Neuronal stem cell (in vitro differentiated cells): ENCODE results near the gene ADAMTSL1.
A peak's percentile ranks its signal among the peaks of the same experiment; 100 is the strongest.
"Not testable (repeated sequence)": the region's sequence is repeated elsewhere in the genome, so short reads cannot be mapped to it uniquely, and the experiment has no call there.

Experiments
- DNase-seq: peaks from one replicate; pipeline ENCODE4 v3.0.0-alpha.2; 2013; ENCODE audit warnings: low spot score
- H2AFZ ChIP-seq: one replicate; pipeline ENCODE4 v1.6.1; 2013; ENCODE audit warnings: mild to moderate bottlenecking, low read length, inconsistent platforms
- H2AK5ac ChIP-seq: 2 replicates; pipeline ENCODE4 v1.6.1; 2013; ENCODE audit warnings: low read depth, mild to moderate bottlenecking, inconsistent platforms, low read length, moderate library complexity, mixed read lengths
- H2BK120ac ChIP-seq: 2 replicates; pipeline ENCODE4 v1.6.1; 2013; ENCODE audit warnings: low read depth, mild to moderate bottlenecking, inconsistent platforms, low read length, moderate library complexity, mixed read lengths
- H2BK12ac ChIP-seq: one replicate; pipeline ENCODE4 v1.6.1; 2013; ENCODE audit warnings: low read length, inconsistent platforms
- H2BK15ac ChIP-seq: 2 replicates; pipeline ENCODE4 v1.6.1; 2013; ENCODE audit warnings: mild to moderate bottlenecking, low read length, inconsistent platforms, mixed read lengths
- H2BK5ac ChIP-seq: one replicate; pipeline ENCODE4 v1.6.1; 2013; ENCODE audit warnings: inconsistent platforms, mild to moderate bottlenecking, low read length, moderate library complexity
- H3K14ac ChIP-seq: one replicate; pipeline ENCODE4 v1.6.1; 2013; ENCODE audit warnings: low read length, inconsistent platforms
- H3K18ac ChIP-seq: 2 replicates; pipeline ENCODE4 v1.6.1; 2013; ENCODE audit warnings: low read length, inconsistent platforms
- H3K23ac ChIP-seq: 2 replicates; pipeline ENCODE4 v1.6.1; 2013; ENCODE audit warnings: low read depth, mild to moderate bottlenecking, mixed read lengths, low read length, inconsistent platforms; ENCODE audit not compliant: poor library complexity
- H3K27ac ChIP-seq: replicated peaks from 3 replicates; pipeline ENCODE4 v1.5.1; 2013; ENCODE audit warnings: low read length, inconsistent platforms
- H3K27me3 ChIP-seq, 3 experiments: 2 replicates each; pipeline ENCODE4 v1.6.1; 2013; ENCODE audit warnings: low read length in 3 of 3, mild to moderate bottlenecking in 2 of 3, inconsistent platforms in 1 of 3, low read depth in 1 of 3, mixed read lengths in 1 of 3, moderate library complexity in 1 of 3; ENCODE audit not compliant: control insufficient read depth in 3 of 3, insufficient read depth in 3 of 3
- H3K36me3 ChIP-seq, 2 donors: replicated peaks in 1 of 2; 2 replicates each; pipeline ENCODE4 v1.6.1; 2013; ENCODE audit warnings: low read length in 2 of 2; ENCODE audit not compliant: control insufficient read depth in 2 of 2, insufficient read depth in 2 of 2
- H3K4ac ChIP-seq: 2 replicates; pipeline ENCODE4 v1.6.1; 2013; ENCODE audit warnings: inconsistent platforms, mild to moderate bottlenecking, low read length, moderate library complexity
- H3K4me1 ChIP-seq, 2 donors: 1 replicate in 1 of 2; 2 replicates in 1 of 2; pipeline ENCODE4 v1.6.1; 2013; ENCODE audit warnings: low read length in 2 of 2, low read depth in 1 of 2; ENCODE audit not compliant: control insufficient read depth in 2 of 2, insufficient read depth in 1 of 2
- H3K4me2 ChIP-seq: one replicate; pipeline ENCODE4 v1.6.1; 2013; ENCODE audit warnings: mild to moderate bottlenecking, low read length, inconsistent platforms; ENCODE audit not compliant: insufficient read depth, poor library complexity, severe bottlenecking
- H3K4me3 ChIP-seq, 2 donors: 2 replicates each; pipeline ENCODE4 v1.5.1; 2013; ENCODE audit warnings: low read length in 2 of 2, mild to moderate bottlenecking in 2 of 2, inconsistent platforms in 1 of 2, moderate library complexity in 1 of 2
- H3K79me1 ChIP-seq: one replicate; pipeline ENCODE4 v1.6.1; 2013; ENCODE audit warnings: low read depth, mild to moderate bottlenecking, inconsistent platforms, low read length, moderate library complexity
- H3K9ac ChIP-seq: one replicate; pipeline ENCODE4 v1.6.1; 2013; ENCODE audit warnings: mild to moderate bottlenecking, low read depth, low read length, inconsistent platforms; ENCODE audit not compliant: poor library complexity
- H3K9me3 ChIP-seq, 2 donors: replicated peaks in 1 of 2; 2 replicates each; pipeline versions ENCODE3 to v1.6.1; 2013; ENCODE audit warnings: low read length in 2 of 2, mild to moderate bottlenecking in 2 of 2, inconsistent platforms in 1 of 2, low read depth in 1 of 2, mixed read lengths in 1 of 2, moderate library complexity in 1 of 2; ENCODE audit not compliant: control insufficient read depth in 2 of 2, insufficient read depth in 1 of 2
- H4K8ac ChIP-seq: one replicate; pipeline ENCODE4 v1.6.1; 2013; ENCODE audit warnings: low read depth, mild to moderate bottlenecking, inconsistent platforms, low read length, moderate library complexity
- H4K91ac ChIP-seq: one replicate; pipeline ENCODE4 v1.6.1; 2013; ENCODE audit warnings: low read length, low read depth, mild to moderate bottlenecking, inconsistent platforms; ENCODE audit not compliant: poor library complexity
- whole genome bisulfite sequencing, 2 donors: extraction: QIAGEN DNeasy Blood & Tissue Kit; methylation state at CpG; one replicate each; pipeline ENCODE4 v1.1.7; 2013; ENCODE audit warnings: missing lambda C conversion rate in 2 of 2, mixed read lengths in 1 of 2; ENCODE audit not compliant: insufficient read length in 2 of 2, insufficient replicate concordance in 1 of 2; ENCODE audit errors: extremely low coverage in 2 of 2; 5-methylcytosine and 5-hydroxymethylcytosine counted together

Gene ADAMTSL1

GRCh38 chr9:18874990-18875389 lies 401.0 kb downstream of the ADAMTSL1 start:
- not testable (repeated sequence) for H3K9ac ChIP-seq, H2BK5ac ChIP-seq, H4K91ac ChIP-seq, H3K27me3 ChIP-seq, H3K4me1 ChIP-seq, H3K79me1 ChIP-seq, H4K8ac ChIP-seq, H2AFZ ChIP-seq, H2BK15ac ChIP-seq, H3K18ac ChIP-seq, H3K4me2 ChIP-seq, H2AK5ac ChIP-seq, H3K14ac ChIP-seq, DNase-seq, H3K4me3 ChIP-seq, H3K23ac ChIP-seq, H3K36me3 ChIP-seq, H2BK12ac ChIP-seq, H3K9me3 ChIP-seq, H2BK120ac ChIP-seq, H3K4ac ChIP-seq, H3K27ac ChIP-seq

GRCh38 chr9:18877984-18878383 lies 404.0 kb downstream of the ADAMTSL1 start:
- Histone ChIP-seq H4K8ac (no peak overlapping the region), H3K18ac (no peak overlapping the region), H3K4me2 (no peak overlapping the region), H3K23ac (no peak overlapping the region), H3K4me3 (no peak overlapping the region), H2BK120ac (no peak overlapping the region), H2AFZ (no peak overlapping the region), H2BK15ac (no peak overlapping the region), H2BK5ac (no peak overlapping the region), H3K79me1 (no peaks in the 10 kb centered on the region), H3K27ac (no peak overlapping the region), H3K9ac (no peak overlapping the region), H3K14ac (no peak overlapping the region), H4K91ac (no peak overlapping the region), H3K36me3 (no peaks in the 10 kb centered on the region), H3K9me3 (peaks cover 0 to 2% of the 10 kb centered on the region in 2 donors), H3K4me1 (no peaks in the 10 kb centered on the region), H2BK12ac (no peak overlapping the region), H2AK5ac (no peak overlapping the region), H3K4ac (no peak overlapping the region), H3K27me3 (no peaks in the 10 kb centered on the region)
- no peak for DNase-seq
- no CpG with 5 or more reads among the region's 3 CpGs for WGBS, 2 donors

- no peak overlapping the region for H3K23ac ChIP-seq
Measured at GRCh38 chr9:18881758-18882157, 407.8 kb downstream of the ADAMTSL1 start.

GRCh38 chr9:18887546-18887945 lies 413.6 kb downstream of the ADAMTSL1 start:
- H4K91ac ChIP-seq, result no peak overlapping the region
- H2BK5ac ChIP-seq, result no peak overlapping the region
- H2BK120ac ChIP-seq, result no peak overlapping the region
- H3K9ac ChIP-seq, result peak overlapping the region; percentile 7
- no peak overlapping the region for H3K4ac ChIP-seq
- no peak overlapping the region for H4K8ac ChIP-seq
- no peak overlapping the region for H3K18ac ChIP-seq
- H2BK12ac ChIP-seq, result no peak overlapping the region
- H3K23ac ChIP-seq, result no peak overlapping the region
- H3K27ac ChIP-seq, result no peak overlapping the region
- no peak overlapping the region for H3K4me2 ChIP-seq
- H3K4me1 ChIP-seq, result no peaks in the 10 kb centered on the region
- no peak overlapping the region for H3K4me3 ChIP-seq
- no peak overlapping the region for H3K14ac ChIP-seq
- H2BK15ac ChIP-seq, result no peak overlapping the region
- no peak overlapping the region for H2AK5ac ChIP-seq
- H3K9me3 ChIP-seq, result peaks cover 0 to 3% of the 10 kb centered on the region in 2 donors
- no peak overlapping the region for H2AFZ ChIP-seq
- no peaks in the 10 kb centered on the region for H3K36me3 ChIP-seq
- DNase-seq, result no peak
- H3K27me3 ChIP-seq, result no peaks in the 10 kb centered on the region
- H3K79me1 ChIP-seq, result no peaks in the 10 kb centered on the region
- WGBS, 2 donors, result no CpG with 5 or more reads among the region's 1 CpG

More at GRCh38 chr9:18881758-18882157, 407.8 kb downstream of the ADAMTSL1 start:
- Histone ChIP-seq H2BK5ac (no peak overlapping the region), H4K8ac (no peak overlapping the region), H3K9me3 (peaks cover 0 to 5% of the 10 kb centered on the region in 2 donors), H3K36me3 (no peaks in the 10 kb centered on the region), H2AFZ (no peak overlapping the region), H4K91ac (no peak overlapping the region), H3K4me1 (no peaks in the 10 kb centered on the region), H3K27ac (no peak overlapping the region), H3K27me3 (no peaks in the 10 kb centered on the region), H2AK5ac (no peak overlapping the region), H2BK15ac (no peak overlapping the region), H3K9ac (no peak overlapping the region), H2BK120ac (no peak overlapping the region), H3K18ac (no peak overlapping the region), H2BK12ac (no peak overlapping the region), H3K4me2 (no peak overlapping the region), H3K79me1 (no peaks in the 10 kb centered on the region), H3K4ac (no peak overlapping the region), H3K14ac (no peak overlapping the region), H3K4me3 (no peak overlapping the region)
- DNase-seq, result no peak
- WGBS, 2 donors, result no CpG with 5 or more reads among the region's 2 CpGs
